GM19467 (cell line): ENCODE results near the gene ZNRF2.
"Not testable (repeated sequence)": the region's sequence is repeated elsewhere in the genome, so short reads cannot be mapped to it uniquely, and the experiment has no call there.

Source experiments
- ATAC-seq: cut with Tn5 transposase; IDR thresholded peaks from one replicate; pipeline ENCODE4 v1.9.1; 2021; ENCODE audit warnings: mild to moderate bottlenecking, moderate library complexity; ENCODE audit not compliant: unreplicated experiment

ZNRF2 gene

GRCh38 chr7:30353532-30353931 is 69.1 kb downstream of the ZNRF2 start:
- no peak for ATAC-seq

- no peak for ATAC-seq
Observed at GRCh38 chr7:30353932-30354607, 69.7 kb downstream of the ZNRF2 start.

GRCh38 chr7:30354791-30355190 is 70.4 kb downstream of the ZNRF2 start:
- no peak for ATAC-seq

- no peak for ATAC-seq
Observed at GRCh38 chr7:30359957-30360356, 75.6 kb downstream of the ZNRF2 start.

GRCh38 chr7:30363778-30364563 is 79.6 kb downstream of the ZNRF2 start:
- ATAC-seq, result no peak

GRCh38 chr7:30364773-30365172 is 80.4 kb downstream of the ZNRF2 start:
- ATAC-seq, result no peak

- no peak for ATAC-seq
Observed at GRCh38 chr7:30365621-30366020, 81.2 kb downstream of the ZNRF2 start.

- no peak for ATAC-seq
Observed at GRCh38 chr7:30366606-30367005, 82.2 kb downstream of the ZNRF2 start.

GRCh38 chr7:30367561-30367960 is 83.2 kb downstream of the ZNRF2 start:
- ATAC-seq, result no peak

GRCh38 chr7:30369879-30370278 is 85.5 kb downstream of the ZNRF2 start:
- ATAC-seq, result no peak

- no peak for ATAC-seq
Observed at GRCh38 chr7:30371321-30371720, 86.9 kb downstream of the ZNRF2 start.

GRCh38 chr7:30378275-30378674 is 93.9 kb downstream of the ZNRF2 start:
- no peak for ATAC-seq

GRCh38 chr7:30379131-30379530 is 94.7 kb downstream of the ZNRF2 start:
- no peak for ATAC-seq

GRCh38 chr7:30379741-30380140 is 95.3 kb downstream of the ZNRF2 start:
- no peak for ATAC-seq

GRCh38 chr7:30380294-30380693 is 95.9 kb downstream of the ZNRF2 start:
- no peak for ATAC-seq

- not testable (repeated sequence) for ATAC-seq
Observed at GRCh38 chr7:30380824-30381223, 96.4 kb downstream of the ZNRF2 start.

- no peak for ATAC-seq
Observed at GRCh38 chr7:30382607-30383006, 98.2 kb downstream of the ZNRF2 start.

- no peak for ATAC-seq
Observed at GRCh38 chr7:30389791-30390190, 105.4 kb downstream of the ZNRF2 start.

GRCh38 chr7:30390736-30391636 is 106.6 kb downstream of the ZNRF2 start:
- ATAC-seq, result no peak

- no peak for ATAC-seq
Observed at GRCh38 chr7:30391806-30392205, 107.4 kb downstream of the ZNRF2 start.

GRCh38 chr7:30395676-30396075 is 111.3 kb downstream of the ZNRF2 start:
- ATAC-seq, result no peak
